Anterior cingulate cortex (tissue), 58 donors: Measurements from ENCODE around the gene ZBTB11.
"Not testable (repeated sequence)": the region's sequence is repeated elsewhere in the genome, so short reads cannot be mapped to it uniquely, and the experiment has no call there.

Experiments
- DNase-seq, 58 donors: peaks; one replicate each; lab custom pipeline; 2025; lab: John Stamatoyannopoulos, UW

Gene ZBTB11

DNA sequence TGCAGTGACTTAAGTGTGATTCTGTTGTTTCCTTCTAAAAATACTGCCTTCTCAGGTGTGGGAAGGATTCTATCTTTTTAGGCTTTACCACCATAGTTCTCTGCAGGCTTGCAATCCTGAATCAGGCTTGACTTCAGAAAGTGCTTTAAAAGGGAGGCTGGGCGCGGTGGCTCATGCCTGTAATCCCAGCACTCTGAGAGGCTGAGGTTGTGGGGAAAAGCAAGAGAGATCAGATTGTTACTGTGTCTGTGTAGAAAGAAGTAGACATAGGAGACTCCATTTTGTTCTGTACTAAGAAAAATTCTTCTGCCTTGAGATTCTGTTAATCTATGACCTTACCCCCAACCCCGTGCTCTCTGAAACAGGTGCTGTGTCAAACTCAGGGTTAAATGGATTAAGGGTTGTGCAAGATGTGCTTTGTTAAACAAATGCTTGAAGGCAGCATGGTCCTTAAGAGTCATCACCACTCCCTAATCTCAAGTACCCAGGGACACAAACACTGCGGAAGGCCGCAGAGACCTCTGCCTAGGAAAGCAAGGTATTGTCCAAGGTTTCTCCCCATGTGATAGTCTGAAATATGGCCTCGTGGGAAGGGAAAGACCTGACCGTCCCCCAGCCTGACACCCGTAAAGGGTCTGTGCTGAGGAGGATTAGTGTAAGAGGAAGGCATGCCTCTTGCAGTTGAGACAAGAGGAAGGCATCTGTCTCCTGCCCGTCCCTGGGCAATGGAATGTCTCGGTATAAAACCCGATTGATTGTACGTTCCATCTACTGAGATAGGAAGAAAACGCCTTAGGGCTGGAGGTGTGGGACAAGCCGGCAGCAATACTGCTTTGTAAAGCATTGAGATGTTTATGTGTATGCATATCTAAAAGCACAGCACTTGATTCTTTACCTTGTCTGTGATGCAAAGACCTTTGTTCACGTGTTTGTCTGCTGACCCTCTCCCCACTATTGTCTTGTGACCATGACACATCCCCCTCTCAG lies 15.0 kb upstream of the ZBTB11 start:
- DNase-seq = not testable (repeated sequence)

DNA sequence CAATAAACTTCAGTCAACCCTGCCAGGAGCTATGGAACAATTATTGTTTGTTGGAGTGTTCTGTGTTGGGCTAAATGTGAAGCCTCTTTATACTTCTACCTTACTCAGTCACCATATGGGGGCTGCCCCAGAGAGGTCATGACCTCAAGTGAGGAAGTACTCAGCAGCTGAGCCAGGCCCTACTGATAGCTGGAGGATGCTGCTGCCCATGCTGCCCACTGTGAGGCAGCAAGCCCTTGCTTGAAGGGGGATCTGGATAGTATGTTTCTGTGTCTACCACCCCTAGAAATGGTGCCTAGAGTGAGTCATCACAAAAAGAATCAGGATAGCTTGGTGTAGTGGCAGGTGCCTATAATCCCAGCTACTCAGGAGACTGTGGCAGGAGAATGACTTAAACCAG lies 14.0 kb upstream of the ZBTB11 start:
- no peak for DNase-seq

DNA sequence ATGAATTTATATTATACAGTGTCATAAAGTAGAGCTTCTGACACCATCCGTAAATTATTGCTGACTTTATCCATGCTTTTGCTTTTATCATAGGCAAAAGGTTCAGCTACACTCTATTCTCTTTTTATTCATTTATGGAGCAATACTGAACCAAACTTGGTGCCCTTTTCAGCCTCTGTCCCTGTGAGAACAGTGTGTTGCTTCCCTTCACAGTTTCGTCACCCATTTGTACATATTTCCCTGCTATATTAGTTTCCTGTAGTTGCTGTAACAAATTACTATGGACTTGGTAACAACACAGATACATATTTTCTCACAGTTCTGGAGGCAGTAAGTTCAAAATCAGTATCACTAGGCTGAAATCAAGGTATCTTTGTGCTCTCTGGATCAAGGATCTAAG lies 12.4 kb upstream of the ZBTB11 start:
- DNase-seq = no peak

DNA sequence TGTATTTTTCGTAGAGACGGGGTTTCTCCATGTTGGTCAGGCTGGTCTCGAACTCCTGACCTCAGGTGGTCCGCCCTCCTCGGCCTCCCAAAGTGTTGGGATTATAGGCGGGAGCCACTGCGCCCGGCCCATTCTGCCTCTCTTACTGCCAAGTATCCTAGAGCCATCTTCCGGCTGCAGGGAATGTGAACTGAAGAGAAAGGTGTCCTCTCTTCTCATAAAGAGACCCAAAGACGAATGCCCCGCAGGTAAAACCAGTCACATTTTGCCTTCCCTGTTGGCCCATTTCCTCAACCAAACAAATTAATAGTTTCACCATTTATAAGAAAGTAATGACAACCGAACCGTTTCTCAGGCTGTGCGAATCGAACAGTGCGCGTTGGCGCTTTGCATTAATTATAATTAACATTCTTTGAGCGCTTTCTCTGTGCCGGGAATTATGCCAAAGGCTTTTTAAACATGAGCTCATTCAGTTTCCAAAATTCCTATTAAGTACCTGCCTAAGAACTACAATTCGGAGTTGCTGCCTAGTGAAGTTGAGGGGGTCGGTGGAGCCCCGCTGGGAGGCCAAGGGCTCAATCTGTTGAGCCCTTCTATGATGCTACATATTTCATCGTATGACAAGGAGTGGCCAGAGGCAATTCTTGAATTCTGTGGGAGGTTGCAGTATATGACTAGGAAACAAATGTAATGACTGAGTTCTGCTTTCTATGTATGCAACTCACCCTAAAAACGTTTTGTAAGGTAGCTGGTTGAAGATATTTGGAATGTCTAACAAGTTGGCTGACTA lies 10.4 kb upstream of the ZBTB11 start:
- DNase-seq = no peak

DNA sequence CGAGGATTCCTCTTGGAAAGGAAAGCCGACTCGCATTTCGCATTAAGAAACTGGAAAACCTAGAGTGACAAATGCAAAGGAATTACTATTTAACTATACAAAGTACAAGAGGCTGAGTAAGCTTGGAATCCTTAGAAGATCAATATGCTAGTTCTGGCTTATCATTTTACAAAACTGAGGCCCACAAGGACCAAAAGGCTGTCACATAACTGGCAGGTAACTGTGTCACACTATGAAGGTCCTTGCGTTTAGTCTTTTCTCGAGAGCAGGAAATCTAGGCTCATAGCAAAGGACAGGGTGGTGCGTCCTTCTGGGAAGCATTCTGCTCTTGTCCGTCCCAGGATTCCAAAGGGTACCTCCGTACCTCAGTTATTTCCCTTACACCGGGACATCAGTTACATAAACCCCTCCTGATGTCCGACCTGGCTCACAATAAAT lies 9.0 kb upstream of the ZBTB11 start:
- DNase-seq = no peak

DNA sequence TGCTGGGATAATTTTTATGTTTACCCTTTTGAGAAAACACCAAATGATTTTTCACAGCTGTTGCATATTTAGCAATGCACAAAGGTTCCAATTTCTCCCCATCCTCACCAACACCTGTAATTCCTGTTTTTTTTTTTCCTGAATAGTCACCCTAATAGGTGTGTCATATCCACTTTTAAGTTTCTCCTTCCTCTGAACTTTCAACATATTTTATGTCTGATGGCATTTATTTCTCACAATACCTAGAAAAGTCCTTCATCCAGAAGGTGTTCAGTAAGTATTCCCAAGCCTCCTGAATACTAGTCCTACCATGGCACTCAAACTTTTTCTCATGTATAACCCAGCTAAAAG lies 8.1 kb upstream of the ZBTB11 start:
- DNase-seq = no peak

DNA sequence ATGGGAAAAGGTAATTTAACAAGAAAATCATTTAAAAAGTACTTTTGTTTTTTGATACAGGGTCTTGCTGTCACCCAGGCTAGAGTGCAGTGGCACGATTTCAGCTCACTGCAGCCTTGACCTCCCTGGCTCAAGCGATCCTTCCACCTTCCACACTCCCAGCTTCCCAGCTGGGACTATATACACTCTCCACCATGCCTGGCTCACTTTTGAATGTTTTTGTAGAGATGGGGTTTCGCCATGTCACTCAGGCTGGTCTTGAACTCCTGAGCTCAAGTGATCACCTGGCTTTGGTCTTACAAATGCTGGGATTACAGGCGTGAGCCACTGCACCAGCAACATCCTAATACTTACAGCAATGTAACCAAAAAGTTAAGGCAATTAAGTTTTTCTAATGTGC lies 3.5 kb upstream of the ZBTB11 start:
- DNase-seq = no peak

DNA sequence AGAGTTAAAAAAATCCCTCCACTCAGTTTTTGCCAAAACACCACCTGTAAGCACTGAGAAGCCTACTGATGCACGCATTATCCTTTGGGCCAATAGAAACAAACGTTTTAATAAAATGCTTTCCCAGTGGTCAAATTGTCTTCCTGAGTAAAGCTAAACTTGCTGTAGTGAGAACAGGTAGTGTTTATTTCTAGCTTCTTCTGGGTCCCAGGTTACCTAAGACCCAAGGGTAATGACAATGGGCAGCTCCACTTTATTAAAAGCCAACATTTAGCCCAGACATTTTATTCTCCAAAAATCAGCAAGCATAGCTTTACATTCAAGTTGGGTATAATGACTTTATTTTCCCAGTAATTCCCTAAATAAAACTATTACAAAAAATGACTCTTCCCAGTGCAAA lies 1.9 kb upstream of the ZBTB11 start:
- not testable (repeated sequence) for DNase-seq

DNA sequence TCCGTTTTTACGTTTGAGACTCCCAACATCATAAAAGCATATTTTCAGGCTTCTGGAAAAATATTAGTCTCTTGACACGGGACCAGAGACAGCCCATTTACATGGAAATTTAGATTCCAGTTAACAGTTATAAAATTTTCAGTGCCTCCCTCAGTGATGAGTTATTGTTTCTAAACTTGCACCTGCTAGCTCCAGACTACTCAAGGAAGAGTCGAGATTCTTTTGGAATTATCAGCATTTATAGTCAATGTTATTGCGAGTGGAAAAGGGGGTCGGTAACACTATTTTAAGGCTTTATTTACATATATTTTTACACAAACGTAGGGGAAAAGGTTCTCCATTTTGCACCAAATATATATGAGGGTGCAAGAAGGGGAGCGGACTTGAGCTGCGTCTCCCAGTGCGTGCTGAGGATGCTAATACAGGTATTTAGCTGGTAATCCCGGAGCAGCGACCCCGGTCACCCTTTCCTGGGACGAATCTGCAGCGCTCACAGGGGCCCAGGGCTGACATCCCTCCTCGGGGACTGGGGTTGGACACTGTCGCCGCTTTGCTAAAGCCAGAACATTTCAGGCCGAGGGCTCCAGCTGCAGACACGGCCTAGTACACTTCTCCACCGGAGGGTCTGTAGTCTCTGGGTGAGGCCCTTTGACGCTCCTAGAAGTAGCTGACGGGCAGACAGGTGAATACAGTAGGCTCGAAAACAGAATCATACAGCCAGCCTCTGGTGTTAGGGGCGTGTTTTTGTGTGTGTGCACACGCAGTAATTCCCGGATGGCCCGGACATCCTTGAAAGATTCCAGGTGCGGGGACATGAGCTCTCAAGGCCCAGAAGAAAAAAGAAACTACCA lies 729 bp upstream of the ZBTB11 start:
- no peak for DNase-seq

DNA sequence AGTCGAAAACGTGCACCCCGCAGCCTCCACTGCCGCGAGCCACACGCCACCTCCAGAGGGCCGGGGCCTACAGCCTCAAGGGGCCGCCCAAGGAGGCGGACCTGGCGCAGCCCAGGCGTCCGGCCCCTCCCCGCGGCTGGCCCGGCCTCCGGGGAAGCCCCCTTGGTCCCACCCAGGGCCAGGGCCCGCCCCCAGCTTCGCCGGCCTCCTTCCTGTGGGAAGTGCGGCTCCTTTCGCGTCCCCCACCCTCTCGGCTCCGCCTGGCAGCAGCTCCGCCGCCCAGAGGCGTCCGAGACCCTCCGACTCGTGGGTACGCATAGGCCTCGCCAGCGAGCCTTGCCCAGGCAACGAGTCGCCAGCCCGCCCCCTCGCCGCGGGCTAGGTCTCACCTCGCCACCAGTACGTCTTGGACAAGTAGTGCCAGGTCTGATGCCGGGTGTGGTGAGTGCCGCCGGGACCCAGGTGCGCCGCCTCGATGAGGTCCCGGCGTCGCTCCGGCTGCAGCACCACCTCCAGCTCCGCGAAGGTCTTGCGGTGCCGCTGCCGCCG lies 642 bp downstream of the ZBTB11 start:
- no peak for DNase-seq

DNA sequence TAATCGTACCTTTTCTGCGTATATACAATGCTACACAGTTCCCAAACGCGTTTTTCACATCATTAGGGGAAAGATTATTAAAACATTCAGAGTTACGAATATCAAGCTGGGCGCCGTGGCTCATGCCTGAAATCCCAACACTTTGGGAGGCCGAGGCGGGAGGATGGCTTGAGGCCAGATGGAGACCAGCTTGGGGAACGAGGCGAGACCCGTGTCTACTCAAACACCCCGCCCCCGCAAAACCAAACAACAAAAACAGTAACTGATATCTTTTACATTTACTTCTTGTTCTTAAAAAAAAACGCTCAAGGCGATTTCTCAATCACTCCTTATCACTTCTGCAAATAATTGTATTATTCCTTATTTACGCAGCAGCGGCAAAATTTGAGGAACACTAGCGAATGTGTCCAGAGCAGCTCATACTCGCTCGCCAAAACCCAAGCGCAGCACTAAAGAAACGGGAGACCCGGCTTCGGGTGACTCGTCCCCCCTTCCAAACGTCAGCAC lies 1.2 kb downstream of the ZBTB11 start:
- no peak for DNase-seq

DNA sequence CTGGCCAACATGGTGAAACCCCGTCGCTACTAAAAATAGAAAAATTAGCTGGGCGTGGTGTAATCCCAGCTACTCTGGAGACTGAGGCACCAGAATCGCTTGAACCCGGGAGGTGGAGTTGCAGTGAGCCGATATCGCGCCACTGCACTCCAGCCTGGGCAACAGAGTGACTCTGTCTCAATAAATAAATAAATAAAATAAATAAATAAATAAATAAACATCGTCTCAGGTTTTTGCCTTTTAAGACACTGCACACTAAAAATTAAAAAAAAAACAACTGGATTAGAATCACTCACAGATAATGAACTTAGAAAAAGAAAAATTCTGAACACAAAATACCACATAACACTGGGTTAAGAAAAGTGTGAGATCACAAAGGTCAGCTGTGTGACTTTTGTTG lies 2.4 kb downstream of the ZBTB11 start:
- no peak for DNase-seq

DNA sequence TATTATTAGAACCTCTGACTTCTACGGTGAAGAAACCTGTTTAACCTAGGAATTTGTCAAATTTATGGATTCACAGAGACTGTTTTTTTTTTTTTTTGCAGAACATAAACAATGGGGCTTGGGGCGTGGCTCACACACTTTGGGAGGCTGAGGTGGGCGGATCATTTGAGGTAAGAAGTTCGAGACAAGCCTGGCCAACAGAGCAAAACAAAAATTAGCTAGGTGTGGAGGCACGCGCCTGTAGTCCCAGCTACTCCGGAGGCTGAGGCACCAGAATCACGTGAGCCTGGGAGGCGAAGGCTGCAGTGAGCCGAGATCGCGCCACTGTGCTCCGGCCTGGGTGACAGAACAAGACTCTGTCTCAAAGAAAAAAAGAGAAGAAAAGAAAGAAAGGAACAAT lies 3.0 kb downstream of the ZBTB11 start:
- peak in 1 of 58 donors; percentile 1 for DNase-seq

DNA sequence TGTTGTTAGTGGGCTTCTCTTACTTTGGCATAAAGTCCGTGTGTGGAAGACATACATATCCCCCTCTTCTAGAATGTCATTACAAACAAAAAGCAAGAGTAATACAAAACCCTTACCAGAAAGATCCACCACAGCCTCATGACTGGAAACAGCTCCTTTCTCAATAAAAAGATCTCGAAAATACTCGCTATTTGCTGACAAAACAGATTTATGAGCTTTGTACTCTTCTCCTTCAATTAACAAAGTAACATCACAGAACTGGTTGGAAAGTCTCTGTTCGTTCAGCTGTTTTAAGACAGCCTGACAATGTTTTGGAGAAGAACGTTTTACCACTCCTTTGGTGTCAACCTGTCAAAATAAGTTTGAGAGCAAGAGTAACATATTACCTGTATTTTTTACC lies 5.9 kb downstream of the ZBTB11 start:
- DNase-seq = no peak

DNA sequence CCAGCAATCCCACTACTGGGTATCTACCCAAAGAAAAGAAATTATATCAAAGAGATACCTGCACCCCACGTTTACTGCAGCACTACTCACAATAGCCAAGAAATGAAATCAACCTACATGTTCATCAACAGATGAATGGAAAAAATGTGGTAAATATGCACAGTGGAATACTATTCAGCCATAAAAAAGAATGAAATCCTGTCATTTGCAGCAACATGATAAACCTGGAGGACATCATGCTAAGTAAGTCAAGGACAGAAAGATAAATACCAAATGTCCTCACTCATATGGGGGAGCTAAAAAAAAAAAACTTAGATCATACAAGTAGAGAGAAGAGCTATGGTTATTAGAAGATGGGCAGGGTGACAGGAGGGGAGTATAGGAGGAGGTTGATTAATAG lies 9.1 kb downstream of the ZBTB11 start:
- no peak for DNase-seq

DNA sequence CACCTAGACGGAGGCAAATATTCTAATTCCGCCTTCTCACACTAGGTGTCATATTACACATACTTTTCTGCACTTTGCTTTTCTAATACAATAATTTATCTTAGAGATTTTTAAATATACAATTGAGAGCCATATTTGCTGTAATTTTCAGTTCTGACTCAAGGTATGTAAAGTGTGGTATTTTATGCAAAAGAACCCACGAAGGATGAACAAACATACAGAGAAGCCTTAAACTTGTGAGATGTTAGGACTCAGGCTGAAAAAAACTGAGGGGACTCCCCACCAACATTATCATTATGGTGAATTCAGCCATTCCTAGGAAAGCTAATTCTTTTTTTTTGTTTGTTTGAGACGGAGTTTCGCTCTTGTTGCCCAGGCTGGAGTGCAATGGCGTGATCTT lies 9.6 kb downstream of the ZBTB11 start:
- no peak for DNase-seq

DNA sequence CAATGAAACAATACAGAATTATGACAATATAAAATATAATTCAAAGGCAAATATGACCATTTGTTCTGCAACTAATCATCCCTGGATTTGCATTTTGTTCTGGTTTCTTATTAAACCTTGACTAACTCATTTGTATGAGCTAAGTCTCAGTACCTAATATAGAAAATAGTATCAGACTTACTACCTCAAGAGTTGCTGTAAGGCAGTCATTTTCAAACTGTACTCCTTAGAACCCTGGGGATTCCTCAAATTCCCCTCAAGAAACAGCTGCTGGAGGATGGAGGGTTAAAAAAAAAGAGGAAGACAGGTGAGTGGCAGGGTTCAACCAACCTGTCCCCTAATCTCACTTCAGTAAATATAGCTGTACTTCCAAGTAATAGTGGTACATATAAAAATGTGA lies 11.1 kb downstream of the ZBTB11 start:
- no peak for DNase-seq

DNA sequence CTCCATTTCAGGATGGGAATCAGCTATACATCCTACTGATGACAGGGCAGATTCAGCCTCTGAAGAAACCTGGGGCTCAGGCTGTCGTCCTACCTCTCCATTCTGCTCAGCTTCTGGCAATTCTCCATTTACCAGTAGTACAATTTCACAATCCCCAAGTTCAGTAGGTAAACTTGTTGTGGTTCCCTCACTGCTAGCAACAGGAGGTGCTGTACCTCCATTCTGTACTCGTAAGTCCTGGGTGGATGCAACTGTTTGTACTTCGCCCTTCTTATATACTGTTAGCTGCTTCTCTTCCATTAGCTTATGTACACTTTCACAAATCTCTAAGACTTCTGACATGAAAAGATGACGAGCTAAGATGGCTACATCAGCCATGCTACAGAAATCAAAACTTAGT lies 11.6 kb downstream of the ZBTB11 start:
- no peak for DNase-seq

DNA sequence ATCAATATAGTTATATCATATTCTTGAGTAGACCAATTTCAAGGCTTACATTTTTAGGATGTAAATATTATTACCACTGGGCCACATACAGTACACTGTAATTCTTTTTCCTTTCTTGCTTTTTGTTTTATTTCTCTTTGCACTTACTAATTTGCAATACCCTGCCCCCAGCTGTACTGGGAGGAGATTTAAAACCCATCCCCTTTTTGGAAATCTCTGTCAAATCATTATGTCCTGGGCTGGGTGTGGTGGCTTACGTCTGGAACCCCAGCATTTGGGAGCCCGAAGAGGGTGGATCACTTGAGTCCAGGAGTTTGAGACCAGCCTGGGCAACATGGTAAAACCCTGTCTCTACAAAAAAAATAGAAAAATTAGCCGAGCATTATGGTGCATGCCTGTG lies 16.2 kb downstream of the ZBTB11 start:
- DNase-seq = no peak

DNA sequence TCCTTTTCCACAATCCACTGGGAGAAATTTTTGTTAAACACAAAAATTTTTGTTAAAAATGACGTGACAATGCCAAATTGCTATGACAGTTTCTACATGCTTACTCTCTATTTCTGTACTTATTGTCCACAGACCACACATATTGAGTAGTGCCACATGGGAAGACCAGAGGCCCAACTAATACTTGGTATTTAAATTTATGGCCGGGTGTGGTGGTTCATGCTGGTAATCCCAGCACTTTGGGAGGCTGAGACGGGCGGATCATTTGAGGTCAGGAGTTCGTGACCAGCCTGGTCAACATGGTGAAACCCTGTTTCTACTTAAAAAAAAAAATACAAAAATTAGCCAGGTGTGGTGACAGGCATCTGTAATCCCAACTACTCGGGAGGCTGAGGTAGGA lies 20.3 kb downstream of the ZBTB11 start:
- DNase-seq = no peak
